Endothelial cell of umbilical vein (primary cell): ENCODE measurements around the gene DGCR8. TPM values are rescaled to one million over a fixed set of nuclear protein-coding genes. Genes with fewer than 3 reads are reported as not detected.

Source experiments
- BruUV-seq: library from RNA; stranded (reverse); fragments of 400-500 nt; replicated peaks from 2 replicates; lab custom pipeline; 2021; lab: Mats Ljungman, UMichigan
- CTCF ChIA-PET: fragments of 300-600, 350-600 bp; sonication (Branson Sonifier 250); formaldehyde crosslinking; loops from one replicate; lab custom pipeline; 2021; ENCODE audit warnings: antibody characterized with exemption, inconsistent platforms; lab: Charles Lee
- POLR2A ChIA-PET: fragments of 300-600, 350-600 bp; sonication (Branson Sonifier 250); formaldehyde crosslinking; loops from one replicate; lab custom pipeline; 2021; ENCODE audit warnings: antibody characterized with exemption, inconsistent platforms; lab: Charles Lee
- DNase-seq: peaks from one replicate; pipeline ENCODE4 v3.0.0-alpha.2; 2011; ENCODE audit warnings: low read depth, low spot score
- FAIRE-seq: peaks from 2 replicates; lab custom pipeline; 2011; peaks lifted over from hg19 to GRCh38; lab: Jason Lieb, UNC
- H2AFZ ChIP-seq: 2 replicates; pipeline ENCODE4 v1.6.0; 2012; ENCODE audit warnings: low read depth, low read length, control low read depth, inconsistent platforms
- H3K27ac ChIP-seq: 2 replicates; pipeline ENCODE4 v1.5.1; 2011; ENCODE audit warnings: low read depth, mild to moderate bottlenecking, control low read depth, low read length, moderate library complexity; ENCODE audit not compliant: insufficient read depth
- H3K27me3 ChIP-seq, 2 experiments: 2 replicates each; pipeline versions ENCODE4 v1.6.0 to v1.6.1; 2011; ENCODE audit warnings: low read length in 2 of 2, mixed read lengths in 1 of 2; ENCODE audit not compliant: control insufficient read depth in 2 of 2, insufficient read depth in 2 of 2
- H3K36me3 ChIP-seq, 2 experiments: 2 replicates in 1 of 2; 3 replicates in 1 of 2; pipeline ENCODE4 v1.5.1; 2011; ENCODE audit warnings: low read length in 2 of 2, mild to moderate bottlenecking in 1 of 2, moderate library complexity in 1 of 2; ENCODE audit not compliant: control insufficient read depth in 2 of 2, insufficient read depth in 2 of 2; ENCODE audit errors: extremely low read depth in 1 of 2
- H3K4me1 ChIP-seq: 3 replicates; pipeline ENCODE4 v1.5.1; 2011; ENCODE audit warnings: mild to moderate bottlenecking, low read length; ENCODE audit not compliant: control insufficient read depth, insufficient read depth; ENCODE audit errors: extremely low read depth
- H3K4me2 ChIP-seq: 2 replicates; pipeline ENCODE4 v1.6.1; 2011; ENCODE audit warnings: low read length, control low read depth, mixed read lengths; ENCODE audit not compliant: insufficient read depth
- H3K4me3 ChIP-seq, 3 experiments: fragments of 200-600 bp in 1 of 3; sonication (generic), shearing (Covaris generic) in 1 of 3; replicated peaks in 1 of 3; 2 replicates each; pipeline ENCODE4 v1.5.1; 2011 to 2016; ENCODE audit warnings: control low read depth in 3 of 3, low read length in 3 of 3, mild to moderate bottlenecking in 2 of 3, inconsistent platforms in 1 of 3, low read depth in 1 of 3, moderate library complexity in 1 of 3; ENCODE audit not compliant: insufficient read depth in 1 of 3
- H3K79me2 ChIP-seq: 2 replicates; pipeline ENCODE4 v1.6.0; 2012; ENCODE audit warnings: low read length, inconsistent platforms; ENCODE audit not compliant: control insufficient read depth, insufficient read depth
- H3K9ac ChIP-seq: replicated peaks from 2 replicates; pipeline ENCODE3; 2011; ENCODE audit warnings: low read length, control low read depth; ENCODE audit not compliant: insufficient read depth; ENCODE audit errors: extremely low read depth
- H3K9me1 ChIP-seq: replicated peaks from 3 replicates; pipeline ENCODE4 v1.6.0; 2011; ENCODE audit warnings: mild to moderate bottlenecking, low read length; ENCODE audit not compliant: control insufficient read depth, insufficient read depth; ENCODE audit errors: extremely low read depth
- H3K9me3 ChIP-seq: replicated peaks from 2 replicates; pipeline ENCODE4 v1.5.1; 2012; ENCODE audit warnings: low read length, inconsistent platforms; ENCODE audit not compliant: control insufficient read depth, insufficient read depth
- H4K20me1 ChIP-seq: replicated peaks from 2 replicates; pipeline ENCODE3; 2011; ENCODE audit warnings: mild to moderate bottlenecking, low read length; ENCODE audit not compliant: control insufficient read depth, insufficient read depth; ENCODE audit errors: extremely low read depth
- CTCF ChIP-seq, 2 donors: IDR thresholded peaks; 1 replicate in 1 of 2; 2 replicates in 1 of 2; pipeline ENCODE4 v1.5.1; 2011; ENCODE audit warnings: low read length in 2 of 2, mild to moderate bottlenecking in 2 of 2, moderate library complexity in 2 of 2, control low read depth in 1 of 2, inconsistent platforms in 1 of 2, low read depth in 1 of 2; ENCODE audit not compliant: insufficient read depth in 1 of 2; ENCODE audit errors: extremely low read depth in 1 of 2
- EZH2 ChIP-seq: IDR thresholded peaks from 2 replicates; pipeline ENCODE4 v1.6.1; 2012; ENCODE audit warnings: borderline replicate concordance, low read depth, mild to moderate bottlenecking, moderate library complexity, low read length, inconsistent platforms; ENCODE audit not compliant: severe bottlenecking
- FOS ChIP-seq: IDR thresholded peaks from 2 replicates; pipeline ENCODE4 v1.6.1; 2011; ENCODE audit warnings: mild to moderate bottlenecking, low read length, moderate library complexity, borderline replicate concordance; ENCODE audit not compliant: insufficient read depth
- GATA2 ChIP-seq: IDR thresholded peaks from 2 replicates; pipeline ENCODE4 v1.7.0; 2011; ENCODE audit warnings: low read depth, mild to moderate bottlenecking, moderate library complexity, mixed read lengths, low read length; ENCODE audit not compliant: insufficient read length, insufficient read depth
- JUN ChIP-seq: IDR thresholded peaks from 2 replicates; pipeline ENCODE4 v1.6.1; 2011; ENCODE audit warnings: borderline replicate concordance, low read depth; ENCODE audit not compliant: insufficient read length, insufficient read depth
- MYC ChIP-seq: IDR thresholded peaks from one replicate; pipeline ENCODE4 v1.6.1; 2011; ENCODE audit warnings: mild to moderate bottlenecking, low read depth, low read length
- POLR2A ChIP-seq: IDR thresholded peaks from 2 replicates; pipeline ENCODE4 v1.6.1; 2012; ENCODE audit warnings: low read depth, mild to moderate bottlenecking, control low read depth, low read length
- POLR2AphosphoS5 ChIP-seq: IDR thresholded peaks from 2 replicates; pipeline ENCODE4 v1.6.1; 2012; ENCODE audit warnings: low read depth, mild to moderate bottlenecking, control low read depth, low read length, moderate library complexity; ENCODE audit not compliant: insufficient read depth
- dilution Hi-C: fragments of 300-500 bp; cut with MboI; formaldehyde crosslinking; loops from one replicate; pipeline ENCODE4 v1.15.0; 2019; ENCODE audit warnings: low sequenced_read_pairs; ENCODE audit not compliant: extremely low pct_ligation_motif_present
- intact Hi-C: fragments of 100-400 bp; cut with micrococcal nuclease; formaldehyde crosslinking; loops from one replicate; pipeline ENCODE4 v1.10.0; 2022
- polyA plus RNA-seq, 4 experiments: library from polyadenylated mRNA; depleted of rRNA in 3 of 4; stranded (reverse) in 3 of 4; unstranded in 1 of 4; fragments of >200 nt; gene quantifications; 2 replicates each; pipeline versions ENCODE4 v1.2.1 to v1.2.3, GENCODE V29; 2011 to 2012; ENCODE audit warnings: missing spikeins in 1 of 4
- total RNA-seq: library from RNA; stranded (reverse); gene quantifications from 2 replicates; pipeline ENCODE4 v1.2.3, GENCODE V29; 2021
- TF ChIP-seq, protein P1 (sequence below): IDR thresholded peaks from 2 replicates; pipeline ENCODE4 v1.6.1; 2011; ENCODE audit not compliant: insufficient read depth, insufficient read length

DGCR8 gene
- total and polyA plus RNA-seq, 2 donors (not counting 3 experiments of a cell fraction or from before 2014, with no cell fraction given), result 32.7 to 64.2 TPM

DNA sequence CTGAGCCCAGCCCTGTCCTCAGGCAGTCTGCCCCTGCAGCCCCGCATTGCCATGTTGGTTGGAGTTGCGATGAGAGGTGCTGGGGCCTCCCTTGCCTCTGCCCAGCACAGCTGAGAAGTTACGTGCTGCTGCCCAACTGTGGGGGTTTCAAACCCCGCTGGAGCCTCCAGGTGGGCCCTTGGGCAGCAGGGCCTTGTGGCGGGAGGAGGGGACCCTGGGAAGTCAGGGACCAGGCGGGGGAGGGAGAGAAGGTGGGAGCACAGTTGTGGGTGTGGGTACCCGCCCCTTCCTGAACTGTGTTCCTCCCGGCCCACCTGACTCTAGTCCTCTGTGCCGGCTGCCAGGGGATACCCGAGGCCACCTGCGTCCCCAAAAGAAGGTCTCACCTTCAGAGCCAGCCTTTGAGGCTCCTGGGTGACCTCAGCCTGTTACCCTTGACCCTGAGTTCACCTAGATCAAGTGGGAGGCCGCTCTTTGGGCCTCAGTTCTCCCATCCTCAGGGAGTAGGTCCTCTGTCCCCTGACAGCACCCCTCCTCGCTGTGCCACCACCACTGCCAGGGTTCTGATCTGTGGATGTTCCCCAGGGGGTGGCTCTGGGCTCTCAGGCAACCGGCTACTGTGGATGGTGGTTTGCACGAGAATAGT is 78.5 kb downstream of the DGCR8 start:
- no peaks in the 10 kb centered on the region for H3K9me1 ChIP-seq
- no peaks in the 10 kb centered on the region for H4K20me1 ChIP-seq
- BruUV-seq, result no TSS peak
- H3K27me3 ChIP-seq, result no peaks in the 10 kb centered on the region
- DNase-seq (no peak), FAIRE-seq (no peak)
- dilution Hi-C loops (no loop called here), intact Hi-C loops (loop anchor here (5.0 kb wide), 2 partner anchors 49 to 299 kb away; no protein-coding TSS in a partner anchor)
- ChIA-PET POLR2A (no interaction called here), CTCF (interaction anchor here (1.9 to 3.2 kb wide), 2 partner anchors 80 to 112 kb away, joined by 7 to 24 read pairs; no protein-coding TSS in a partner anchor)
- H3K4me1 ChIP-seq, result peaks cover 5% of the 10 kb centered on the region
- H3K79me2 ChIP-seq, result no peaks in the 10 kb centered on the region
- H3K27ac ChIP-seq, result no peak overlapping the region
- no peak overlapping the region for H3K4me2 ChIP-seq
- H3K9ac ChIP-seq, result no peak overlapping the region
- no peaks in the 10 kb centered on the region for H3K36me3 ChIP-seq
- no peak for TF ChIP-seq GATA2
- TF ChIP-seq, protein P1, sequence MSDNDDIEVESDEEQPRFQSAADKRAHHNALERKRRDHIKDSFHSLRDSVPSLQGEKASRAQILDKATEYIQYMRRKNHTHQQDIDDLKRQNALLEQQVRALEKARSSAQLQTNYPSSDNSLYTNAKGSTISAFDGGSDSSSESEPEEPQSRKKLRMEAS, result no peak
- no peak for TF ChIP-seq FOS
- TF ChIP-seq CTCF (IDR thresholded peaks at IDR 0.05; ENCODE audit: extremely low read depth in 1 of 2, insufficient read depth in 1 of 2, low read depth in 1 of 2, low read length in 2 of 2), result no peak
- no peak for TF ChIP-seq POLR2A
- no peak for TF ChIP-seq POLR2AphosphoS5
- no peak for TF ChIP-seq JUN
- no peak for TF ChIP-seq MYC
- no peak for TF ChIP-seq EZH2
- no peak overlapping the region for H3K4me3 ChIP-seq
- H2AFZ ChIP-seq, result no peak overlapping the region
- no peaks in the 10 kb centered on the region for H3K9me3 ChIP-seq
